HG03103 (cell line): ENCODE data around the gene ATP6V0A1.
"Not testable (repeated sequence)": the region's sequence is repeated elsewhere in the genome, so short reads cannot be mapped to it uniquely, and the experiment has no call there.

Source experiments
- ATAC-seq: cut with Tn5 transposase; IDR thresholded peaks from one replicate; pipeline ENCODE4 v1.9.1; 2021; ENCODE audit warnings: low read depth; ENCODE audit not compliant: unreplicated experiment

Gene ATP6V0A1

DNA sequence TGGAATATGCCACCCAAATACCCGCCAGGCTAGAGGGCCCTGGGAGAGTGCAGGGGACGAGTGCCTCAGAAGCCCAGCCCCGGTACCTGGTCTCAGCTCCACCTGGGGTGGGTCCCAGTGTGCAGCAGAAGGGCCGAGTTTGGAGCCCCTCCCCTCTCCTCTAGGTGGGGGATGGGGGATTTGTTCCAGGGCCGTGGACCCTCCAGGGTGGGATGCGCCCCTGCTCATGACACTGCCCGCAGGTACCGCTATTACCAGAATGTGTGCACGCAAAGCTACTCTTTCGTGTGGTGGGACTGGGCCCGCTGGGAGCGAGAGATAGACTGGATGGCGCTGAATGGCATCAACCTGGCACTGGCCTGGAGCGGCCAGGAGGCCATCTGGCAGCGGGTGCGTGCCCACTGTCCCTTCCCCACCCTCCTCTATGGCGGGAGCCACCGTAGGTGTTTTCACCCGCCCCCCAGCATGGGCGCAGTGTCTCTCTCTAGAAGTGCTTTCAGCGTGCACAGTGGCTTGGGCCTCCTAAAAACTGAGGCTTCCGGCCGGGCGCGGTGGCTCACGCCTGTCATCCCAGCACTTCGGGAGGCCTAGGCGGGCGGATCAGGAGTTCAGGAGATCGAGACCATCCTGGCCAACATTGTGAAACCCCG, 78.6 kb downstream of the ATP6V0A1 start:
- ATAC-seq, result no peak

GRCh38 chr17:42537826-42538451, 79.3 kb downstream of the ATP6V0A1 start:
- ATAC-seq, result no peak

DNA sequence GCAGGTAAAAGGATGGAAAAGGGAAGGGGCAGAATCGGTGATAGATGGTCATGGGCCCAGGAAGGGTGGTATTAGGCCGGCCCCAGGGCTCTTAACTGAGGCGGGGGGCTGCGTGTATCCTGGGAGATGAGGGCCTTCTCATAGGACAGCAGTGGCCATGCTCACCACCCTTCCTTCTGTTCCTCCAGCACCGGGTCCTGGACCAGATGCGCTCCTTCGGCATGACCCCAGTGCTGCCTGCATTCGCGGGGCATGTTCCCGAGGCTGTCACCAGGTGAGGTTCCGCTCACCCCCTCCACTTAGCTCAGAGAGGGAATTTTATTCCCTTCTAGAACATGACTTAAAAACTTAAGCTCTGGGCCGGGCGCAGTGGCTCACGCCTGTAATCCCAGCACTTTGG, 79.8 kb downstream of the ATP6V0A1 start:
- no peak for ATAC-seq

DNA sequence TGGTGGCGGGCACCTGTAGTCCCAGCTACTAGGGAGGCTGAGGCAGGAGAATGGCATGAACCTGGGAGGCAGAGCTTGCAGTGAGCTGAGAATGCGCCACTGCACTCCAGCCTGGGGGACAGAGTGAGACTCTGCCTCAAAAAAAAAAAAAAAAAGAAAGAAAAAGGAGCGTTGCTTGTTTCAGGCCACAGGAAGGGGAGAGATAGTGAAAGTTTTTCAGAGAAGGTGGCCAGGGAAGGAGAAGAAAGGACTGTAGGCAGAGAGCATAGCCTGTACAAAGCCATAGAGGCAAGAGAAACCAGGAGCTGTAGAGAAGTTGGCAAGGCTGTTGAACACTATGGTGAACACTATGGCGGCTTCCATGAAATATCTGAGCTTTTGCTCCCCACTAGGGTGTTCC, 81.9 kb downstream of the ATP6V0A1 start:
- ATAC-seq, result not testable (repeated sequence)

DNA sequence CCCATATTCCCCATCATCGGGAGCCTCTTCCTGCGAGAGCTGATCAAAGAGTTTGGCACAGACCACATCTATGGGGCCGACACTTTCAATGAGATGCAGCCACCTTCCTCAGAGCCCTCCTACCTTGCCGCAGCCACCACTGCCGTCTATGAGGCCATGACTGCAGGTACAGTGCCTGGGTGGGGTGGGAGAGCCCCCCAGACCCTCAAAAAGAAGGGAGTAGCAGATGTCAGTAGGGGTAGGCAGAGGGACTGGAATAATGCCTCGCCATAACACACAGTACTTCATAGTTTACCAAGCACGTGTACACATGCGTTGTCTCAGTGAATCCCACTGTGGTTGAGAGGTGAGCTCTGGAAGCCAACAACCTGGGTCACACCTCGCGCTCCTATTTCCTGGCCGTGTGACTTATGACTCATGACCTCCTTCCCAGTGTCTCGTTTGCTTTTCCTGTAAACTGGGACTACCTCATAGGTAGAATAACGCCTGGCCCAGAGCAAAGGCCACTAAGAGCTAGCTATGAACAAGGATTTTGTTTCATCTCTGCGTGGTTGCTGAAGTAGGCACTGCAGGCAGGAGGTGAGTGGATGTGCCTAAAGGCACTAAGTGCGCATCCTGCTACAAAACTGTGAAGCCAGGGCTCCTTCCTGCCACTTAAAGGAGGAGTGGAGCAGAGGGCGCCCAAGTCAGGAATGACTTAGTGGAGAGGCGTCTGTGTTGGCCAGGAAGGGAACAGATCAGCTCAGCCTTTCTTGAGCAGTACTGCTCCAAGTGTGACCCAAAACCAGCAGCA, 82.6 kb downstream of the ATP6V0A1 start:
- ATAC-seq, result no peak

DNA sequence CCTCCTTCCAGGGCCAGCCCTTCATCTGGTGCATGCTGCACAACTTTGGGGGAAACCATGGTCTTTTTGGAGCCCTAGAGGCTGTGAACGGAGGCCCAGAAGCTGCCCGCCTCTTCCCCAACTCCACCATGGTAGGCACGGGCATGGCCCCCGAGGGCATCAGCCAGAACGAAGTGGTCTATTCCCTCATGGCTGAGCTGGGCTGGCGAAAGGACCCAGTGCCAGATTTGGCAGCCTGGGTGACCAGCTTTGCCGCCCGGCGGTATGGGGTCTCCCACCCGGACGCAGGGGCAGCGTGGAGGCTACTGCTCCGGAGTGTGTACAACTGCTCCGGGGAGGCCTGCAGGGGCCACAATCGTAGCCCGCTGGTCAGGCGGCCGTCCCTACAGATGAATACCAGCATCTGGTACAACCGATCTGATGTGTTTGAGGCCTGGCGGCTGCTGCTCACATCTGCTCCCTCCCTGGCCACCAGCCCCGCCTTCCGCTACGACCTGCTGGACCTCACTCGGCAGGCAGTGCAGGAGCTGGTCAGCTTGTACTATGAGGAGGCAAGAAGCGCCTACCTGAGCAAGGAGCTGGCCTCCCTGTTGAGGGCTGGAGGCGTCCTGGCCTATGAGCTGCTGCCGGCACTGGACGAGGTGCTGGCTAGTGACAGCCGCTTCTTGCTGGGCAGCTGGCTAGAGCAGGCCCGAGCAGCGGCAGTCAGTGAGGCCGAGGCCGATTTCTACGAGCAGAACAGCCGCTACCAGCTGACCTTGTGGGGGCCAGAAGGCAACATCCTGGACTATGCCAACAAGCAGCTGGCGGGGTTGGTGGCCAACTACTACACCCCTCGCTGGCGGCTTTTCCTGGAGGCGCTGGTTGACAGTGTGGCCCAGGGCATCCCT, 84.8 kb downstream of the ATP6V0A1 start:
- ATAC-seq, result no peak

DNA sequence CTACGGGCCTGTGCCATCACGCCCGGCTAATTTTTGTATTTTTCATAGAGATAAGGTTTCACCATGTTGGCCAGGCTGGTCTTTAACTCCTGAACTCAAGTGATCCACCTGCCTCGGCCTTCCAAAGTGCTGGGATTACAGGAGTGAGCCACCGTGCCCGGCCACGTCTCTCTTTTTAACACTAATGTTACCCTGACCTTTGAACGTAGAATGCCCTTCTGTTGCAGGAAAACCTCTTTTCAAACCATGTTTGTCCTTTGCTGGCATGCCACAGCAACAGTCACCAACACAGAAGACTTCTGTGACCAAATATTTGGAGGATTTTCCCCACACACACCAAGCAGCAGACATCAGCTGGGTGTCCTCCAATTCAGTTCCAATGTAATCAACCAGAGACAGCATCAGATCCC, 86.2 kb downstream of the ATP6V0A1 start:
- no peak for ATAC-seq

DNA sequence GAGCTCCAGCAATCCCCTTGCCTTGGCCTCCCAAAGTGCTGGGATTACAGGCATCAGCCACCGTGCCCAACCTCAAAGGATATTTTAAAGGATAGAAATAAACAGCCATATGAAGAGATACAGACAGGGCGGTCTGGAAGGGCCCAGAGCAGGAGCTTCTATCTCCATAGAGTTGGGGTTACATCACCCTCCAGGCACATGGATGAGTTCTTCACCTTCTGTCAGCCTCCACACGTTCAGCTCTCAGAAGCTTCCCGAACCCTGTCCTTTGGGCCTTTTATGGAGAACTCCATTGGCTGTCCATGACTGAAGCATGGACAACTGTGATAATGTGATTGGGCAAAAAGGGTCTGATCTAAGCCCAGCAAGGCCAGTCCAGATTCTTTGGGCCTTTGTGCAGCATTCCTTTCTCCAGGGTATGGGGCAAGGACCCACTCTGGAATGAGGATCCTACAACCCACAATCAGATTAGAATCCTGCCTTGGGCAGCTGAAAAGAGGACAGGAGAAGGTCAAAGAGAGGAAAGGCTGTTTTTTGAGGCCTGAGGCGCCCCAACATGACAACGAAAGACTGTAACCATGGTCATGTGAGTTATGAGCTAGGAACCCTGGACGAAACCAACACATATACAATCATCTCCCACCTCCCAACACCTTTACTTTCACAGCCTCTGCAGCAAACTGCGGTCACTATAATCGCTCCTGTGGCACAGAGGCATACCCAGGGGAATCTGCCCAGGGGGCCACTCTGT, 87.3 kb downstream of the ATP6V0A1 start:
- not testable (repeated sequence) for ATAC-seq

GRCh38 chr17:42547001-42547461, 88.4 kb downstream of the ATP6V0A1 start:
- ATAC-seq, result no peak

GRCh38 chr17:42547698-42548069, 89.0 kb downstream of the ATP6V0A1 start:
- no peak for ATAC-seq

DNA sequence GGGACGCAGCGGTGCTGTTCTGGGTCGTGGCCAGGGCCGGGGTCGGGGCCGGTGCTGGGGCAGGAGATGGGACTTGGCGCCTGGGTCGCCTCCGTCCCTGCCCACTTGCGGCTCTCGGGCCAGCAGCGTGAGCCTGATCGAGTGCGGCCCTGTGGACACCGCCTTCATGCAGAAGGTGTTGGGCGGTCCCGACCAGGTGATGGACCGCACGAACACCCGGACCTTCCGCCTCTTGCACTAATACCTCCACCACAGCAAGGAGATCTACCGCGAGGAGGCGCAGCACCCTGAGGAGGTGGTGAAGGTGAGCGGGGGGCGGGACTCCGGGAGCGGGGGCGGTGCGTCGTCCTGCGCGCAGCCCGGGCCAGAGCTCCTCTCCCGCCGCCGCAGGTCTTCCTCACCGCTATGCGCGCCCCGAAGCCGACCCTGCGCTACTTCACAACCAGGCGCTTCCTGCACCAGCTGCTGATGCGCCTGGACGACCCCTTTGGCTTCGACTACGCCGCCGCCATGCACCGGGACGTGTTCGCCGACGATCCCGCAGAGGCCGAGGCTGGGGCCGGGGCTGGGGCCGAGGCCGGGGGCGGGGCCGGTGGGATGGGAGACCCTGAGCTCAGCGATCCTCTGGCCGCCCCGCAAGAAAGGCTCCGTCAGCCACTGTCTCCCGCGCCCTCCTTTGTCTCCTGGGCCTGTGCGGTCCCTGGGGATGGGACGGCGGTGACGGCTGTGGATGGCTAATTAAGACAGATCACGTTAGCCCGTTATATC, 89.6 kb downstream of the ATP6V0A1 start:
- ATAC-seq, result no peak

DNA sequence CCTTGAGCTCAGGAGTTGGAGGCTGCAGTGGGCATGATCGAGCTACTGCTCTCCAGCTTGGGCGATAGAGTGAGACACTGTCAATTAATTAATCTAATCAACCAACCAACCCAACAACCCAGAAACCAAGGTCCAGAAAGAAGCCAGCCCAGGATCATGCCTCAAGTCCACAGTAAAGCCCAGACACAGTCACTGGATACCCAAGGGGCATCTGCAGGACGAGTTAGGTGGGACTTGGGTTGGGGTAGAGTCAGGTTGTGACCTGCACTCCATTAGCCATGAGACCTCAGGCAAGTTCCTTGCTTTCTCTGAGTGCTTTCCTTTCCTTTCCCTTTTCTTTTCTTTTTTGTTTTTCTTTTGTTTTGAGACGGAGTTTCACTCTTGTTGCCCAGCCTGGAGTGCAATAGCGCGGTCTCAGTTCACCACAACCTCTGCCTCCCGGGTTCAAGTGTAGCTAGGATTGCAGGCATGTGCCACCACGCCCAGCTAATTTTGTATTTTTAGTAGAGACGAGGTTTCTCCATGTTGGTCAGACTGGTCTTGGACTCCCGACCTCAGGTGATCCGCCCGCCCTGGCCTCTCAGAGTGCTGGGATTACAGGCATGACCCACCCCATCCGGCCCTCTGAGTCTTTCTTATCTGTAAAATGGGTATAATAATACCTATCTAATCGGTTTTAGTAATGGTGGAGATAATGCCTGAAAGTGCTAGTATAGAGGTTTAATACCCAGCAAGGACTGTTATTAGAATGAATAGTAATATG, 90.5 kb downstream of the ATP6V0A1 start:
- no peak for ATAC-seq

- not testable (repeated sequence) for ATAC-seq
Measured at GRCh38 chr17:42552736-42553135, 94.1 kb downstream of the ATP6V0A1 start, which contains the start of gene HSD17B1. TSS of gene HSD17B1 (plus strand) at chr17:42552923. CDS start at chr17:42552934, 11 bp downstream.

DNA sequence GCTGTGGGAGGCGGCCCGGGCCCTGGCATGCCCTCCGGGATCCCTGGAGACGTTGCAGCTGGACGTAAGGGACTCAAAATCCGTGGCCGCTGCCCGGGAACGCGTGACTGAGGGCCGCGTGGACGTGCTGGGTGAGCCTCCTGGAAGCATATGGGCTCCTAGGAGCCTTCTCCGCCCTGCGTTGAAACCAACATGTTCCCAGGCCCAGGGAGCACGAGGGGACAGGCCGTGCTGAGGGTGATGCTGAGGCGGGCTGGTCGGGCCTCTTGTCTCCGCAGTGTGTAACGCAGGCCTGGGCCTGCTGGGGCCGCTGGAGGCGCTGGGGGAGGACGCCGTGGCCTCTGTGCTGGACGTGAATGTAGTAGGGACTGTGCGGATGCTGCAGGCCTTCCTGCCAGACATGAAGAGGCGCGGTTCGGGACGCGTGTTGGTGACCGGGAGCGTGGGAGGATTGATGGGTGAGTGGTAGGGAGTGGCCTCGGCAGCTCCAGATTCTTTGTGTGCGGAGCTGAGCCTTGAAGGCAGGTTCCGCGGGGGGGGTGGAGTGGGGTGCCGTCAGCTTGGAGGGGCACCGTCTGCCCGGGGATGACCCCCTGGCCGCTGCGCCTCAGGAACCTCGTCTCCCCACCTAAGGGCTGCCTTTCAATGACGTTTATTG, 94.6 kb downstream of the ATP6V0A1 start:
- no peak for ATAC-seq

DNA sequence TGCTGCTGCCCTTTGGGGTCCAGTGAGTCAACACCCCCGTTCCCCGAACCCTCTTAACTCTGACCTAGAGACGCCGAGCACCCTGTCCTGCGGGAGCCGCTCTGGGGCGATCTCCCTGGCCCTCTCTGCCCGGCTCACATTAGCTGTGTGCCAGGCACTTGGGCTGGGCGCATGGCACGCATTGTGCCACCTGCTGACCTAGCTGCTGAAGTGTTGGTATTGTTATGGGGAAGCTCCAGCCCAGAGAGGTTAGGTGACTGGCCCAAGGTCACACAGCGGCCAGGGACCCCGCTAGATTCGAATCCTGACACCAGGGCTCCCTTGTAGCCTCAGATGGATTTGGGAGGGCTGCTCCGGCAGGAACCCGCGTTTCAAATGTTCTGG, 95.2 kb downstream of the ATP6V0A1 start:
- ATAC-seq, result no peak

DNA sequence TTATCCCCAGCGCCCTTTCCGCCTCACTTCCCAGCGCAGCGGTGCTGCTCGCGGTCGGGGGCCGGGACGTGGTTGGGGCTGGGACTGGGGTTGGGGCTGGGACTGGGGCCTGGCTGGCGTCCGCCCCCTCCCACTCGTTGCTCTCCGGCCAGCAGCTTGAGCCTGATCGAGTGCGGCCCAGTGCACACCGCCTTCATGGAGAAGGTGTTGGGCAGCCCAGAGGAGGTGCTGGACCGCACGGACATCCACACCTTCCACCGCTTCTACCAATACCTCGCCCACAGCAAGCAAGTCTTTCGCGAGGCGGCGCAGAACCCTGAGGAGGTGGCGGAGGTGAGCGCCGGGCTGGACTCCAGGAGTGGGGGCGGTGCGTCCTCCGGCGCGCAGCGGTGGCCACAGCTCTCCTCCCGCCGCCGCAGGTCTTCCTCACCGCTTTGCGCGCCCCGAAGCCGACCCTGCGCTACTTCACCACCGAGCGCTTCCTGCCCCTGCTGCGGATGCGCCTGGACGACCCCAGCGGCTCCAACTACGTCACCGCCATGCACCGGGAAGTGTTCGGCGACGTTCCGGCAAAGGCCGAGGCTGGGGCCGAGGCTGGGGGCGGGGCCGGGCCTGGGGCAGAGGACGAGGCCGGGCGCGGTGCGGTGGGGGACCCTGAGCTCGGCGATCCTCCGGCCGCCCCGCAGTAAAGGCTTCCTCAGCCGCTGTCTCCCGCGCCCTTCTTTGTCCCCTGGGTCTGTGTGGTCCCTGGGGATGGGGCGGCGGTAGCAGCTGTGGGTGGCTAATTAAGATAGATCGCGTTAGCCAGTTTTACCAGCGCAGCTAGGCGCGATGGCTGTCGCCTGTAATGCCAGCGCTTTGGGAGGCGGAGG, 95.8 kb downstream of the ATP6V0A1 start:
- ATAC-seq, result peak; percentile 78

DNA sequence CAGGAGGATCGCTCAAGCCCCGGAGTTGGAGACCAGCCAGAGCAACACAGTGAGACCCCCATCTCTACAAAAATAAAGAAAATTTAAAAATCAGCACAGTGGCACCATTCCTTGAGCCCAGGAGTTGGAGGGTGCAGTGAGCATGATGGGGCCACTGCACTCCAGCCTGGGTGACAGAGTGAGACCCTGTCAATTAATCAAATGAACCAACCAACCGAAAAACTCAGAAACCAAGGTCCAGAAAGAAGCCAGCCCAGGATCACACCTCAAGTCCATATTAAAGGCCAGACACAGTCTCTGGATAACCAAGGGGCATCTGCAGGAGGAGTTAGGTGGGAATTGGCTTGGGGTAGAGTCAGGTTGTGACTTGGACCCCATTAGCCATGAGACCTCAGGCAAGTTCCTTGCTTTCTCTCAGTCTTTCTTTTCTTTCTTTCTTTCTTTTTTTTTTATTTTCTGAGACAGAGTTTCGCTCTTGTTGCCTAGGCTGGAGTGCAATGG, 96.5 kb downstream of the ATP6V0A1 start:
- no peak for ATAC-seq
